ENCODE data around the gene CFAP46.
"Not testable (repeated sequence)": the region's sequence is repeated elsewhere in the genome, so short reads cannot be mapped to it uniquely, and the experiment has no call there.

CFAP46 gene

DNA sequence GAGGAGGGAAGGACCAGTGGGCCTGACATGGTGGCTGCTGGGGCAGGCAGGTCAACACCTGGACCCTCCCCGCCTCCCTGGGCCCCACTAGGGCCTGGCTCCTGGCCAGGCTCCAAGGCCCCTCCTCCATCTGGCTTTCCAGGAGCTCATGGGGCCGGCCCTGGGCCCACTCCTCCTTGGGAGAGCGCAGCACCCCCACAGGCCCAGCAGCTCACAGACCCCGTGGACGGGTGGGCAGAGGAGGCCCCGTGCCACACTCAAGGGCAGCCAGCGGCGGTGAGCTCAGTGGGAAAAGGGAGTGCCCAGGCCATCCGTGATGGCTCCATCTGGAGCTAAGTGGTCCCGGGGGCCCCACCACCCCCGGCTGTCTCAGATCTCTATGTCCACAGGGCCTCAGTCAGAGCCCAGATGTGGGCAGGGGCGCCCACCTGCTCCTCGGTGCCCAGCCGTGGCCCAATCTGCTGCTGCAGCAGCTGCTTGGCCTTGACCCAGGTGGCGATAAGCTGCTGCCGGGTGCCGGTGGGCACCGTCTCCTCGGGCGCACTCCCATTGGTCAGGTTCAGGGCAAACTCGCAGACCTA is 32.8 kb downstream of the CFAP46 start:
- H3K4me1 ChIP-seq (ENCODE audit: control insufficient read depth, insufficient read depth, low read length): peaks cover 2% of the 10 kb centered on the region
- no peaks in the 10 kb centered on the region for H3K27me3 ChIP-seq (ENCODE audit: control insufficient read depth, insufficient read depth, low read length)
- H3K9me3 ChIP-seq (ENCODE audit: control insufficient read depth, low read length): no peaks in the 10 kb centered on the region
- no peaks in the 10 kb centered on the region for H3K36me3 ChIP-seq (ENCODE audit: control insufficient read depth, insufficient read depth, low read length)
- H3K9ac ChIP-seq (ENCODE audit: low read length): no peak overlapping the region
- H3K4me3 ChIP-seq (ENCODE audit: low read length): no peak overlapping the region

DNA sequence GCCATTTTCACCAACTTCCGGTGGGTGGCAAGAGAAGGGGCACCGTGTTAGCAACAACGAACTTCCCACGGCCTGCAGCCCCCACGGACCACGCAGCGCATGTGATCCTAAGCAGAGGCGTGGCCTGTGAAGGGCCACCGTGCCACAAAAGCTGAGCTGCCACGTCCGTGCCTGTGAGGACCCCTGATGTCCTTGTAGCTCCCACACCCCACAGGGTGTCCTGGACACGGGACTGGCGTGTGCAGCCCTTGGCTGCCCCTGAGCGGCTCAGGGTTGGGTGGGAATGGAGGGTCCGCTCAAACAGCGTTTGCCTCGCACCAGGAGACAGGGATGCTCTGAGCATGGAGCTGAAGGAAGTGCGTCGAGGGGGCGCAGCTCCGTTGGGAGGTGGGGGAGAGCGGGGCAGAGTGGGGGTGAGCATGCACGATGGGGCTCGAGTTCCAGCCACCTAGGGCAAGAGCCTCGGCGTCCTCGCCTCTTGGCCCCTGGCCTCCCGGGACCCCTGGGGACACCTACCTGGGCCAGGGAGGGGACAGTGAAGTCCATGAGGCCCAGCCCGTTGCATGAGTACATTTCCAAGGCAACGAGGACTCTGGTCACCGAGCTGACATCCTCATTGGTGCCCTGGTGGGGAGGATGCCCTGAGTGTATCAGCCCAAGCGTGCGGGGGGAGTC is 33.6 kb downstream of the CFAP46 start:
- Histone ChIP-seq H3K9me3 (ENCODE audit: control insufficient read depth, low read length) (no peaks in the 10 kb centered on the region), H3K4me1 (ENCODE audit: control insufficient read depth, insufficient read depth, low read length) (peaks cover 9% of the 10 kb centered on the region), H3K36me3 (ENCODE audit: control insufficient read depth, insufficient read depth, low read length) (no peaks in the 10 kb centered on the region), H3K4me3 (ENCODE audit: low read length) (no peak overlapping the region), H3K27me3 (ENCODE audit: control insufficient read depth, insufficient read depth, low read length) (no peaks in the 10 kb centered on the region), H3K9ac (ENCODE audit: low read length) (no peak overlapping the region)

DNA sequence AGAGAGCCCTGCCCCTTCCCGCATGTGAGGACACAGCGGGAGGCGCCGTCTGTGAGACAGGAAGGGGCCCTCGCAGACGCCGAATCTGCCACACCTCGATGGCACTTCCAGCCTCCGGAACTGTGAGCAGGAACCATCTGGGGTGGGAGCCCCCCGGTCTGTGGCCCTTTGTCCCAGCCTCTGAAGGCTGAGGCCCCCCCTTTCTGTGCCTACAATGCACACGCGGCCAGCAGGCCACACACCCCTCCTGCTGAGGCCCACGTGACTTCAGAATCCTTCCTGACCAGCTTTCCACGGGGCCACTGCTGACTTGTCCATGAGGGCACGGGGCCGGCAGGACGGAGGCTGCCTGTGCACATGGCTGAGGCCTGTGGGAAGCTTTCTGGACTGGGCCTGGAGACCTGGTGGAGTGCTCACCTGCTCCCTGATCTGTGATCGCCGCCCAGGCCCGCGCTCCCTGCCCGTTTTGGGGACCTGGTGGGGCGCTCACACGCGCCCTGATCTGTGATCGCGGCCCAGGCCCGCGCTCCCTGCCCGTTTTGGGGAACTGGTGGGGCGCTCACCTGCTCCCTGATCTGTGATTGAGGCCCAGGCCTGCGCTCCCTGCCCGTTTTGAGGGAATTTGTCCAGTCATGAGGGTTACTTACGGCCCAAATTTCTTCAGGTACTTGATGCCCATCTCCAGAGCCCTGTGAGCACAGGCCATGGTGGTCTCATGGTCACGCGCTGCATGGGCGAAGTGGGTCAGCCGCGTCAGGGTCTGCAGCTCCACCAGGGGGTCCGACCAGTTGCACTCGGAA is 34.3 kb downstream of the CFAP46 start:
- Histone ChIP-seq H3K4me3 (ENCODE audit: low read length) (no peak overlapping the region), H3K9me3 (ENCODE audit: control insufficient read depth, low read length) (no peaks in the 10 kb centered on the region), H3K4me1 (ENCODE audit: control insufficient read depth, insufficient read depth, low read length) (peaks cover 14% of the 10 kb centered on the region), H3K9ac (ENCODE audit: low read length) (no peak overlapping the region), H3K27me3 (ENCODE audit: control insufficient read depth, insufficient read depth, low read length) (no peaks in the 10 kb centered on the region), H3K36me3 (ENCODE audit: control insufficient read depth, insufficient read depth, low read length) (no peaks in the 10 kb centered on the region)

DNA sequence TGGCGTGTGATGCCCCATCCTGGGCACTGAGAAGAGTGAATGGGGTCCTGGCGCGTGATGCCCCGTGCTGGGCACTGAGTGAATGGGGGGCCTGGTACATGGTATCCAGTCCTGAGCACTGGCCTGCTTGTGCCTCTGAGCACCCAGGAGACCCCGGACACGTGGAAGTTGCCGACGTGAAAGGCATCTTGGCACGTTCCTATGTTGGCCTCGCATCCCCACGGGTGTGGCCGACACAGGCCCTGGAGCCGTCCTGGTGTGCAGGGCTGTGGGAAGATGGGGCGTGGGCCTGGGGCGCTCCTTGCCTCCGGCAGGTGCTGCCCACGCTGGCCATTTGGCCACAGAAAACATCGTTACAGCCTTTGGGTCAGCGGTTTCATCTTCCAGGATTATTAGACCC is 35.5 kb downstream of the CFAP46 start:
- H3K4me3 ChIP-seq (ENCODE audit: low read length): no peak overlapping the region
- no peaks in the 10 kb centered on the region for H3K27me3 ChIP-seq (ENCODE audit: control insufficient read depth, insufficient read depth, low read length)
- H3K4me1 ChIP-seq (ENCODE audit: control insufficient read depth, insufficient read depth, low read length): peaks cover 23% of the 10 kb centered on the region
- no peak overlapping the region for H3K9ac ChIP-seq (ENCODE audit: low read length)
- no peaks in the 10 kb centered on the region for H3K9me3 ChIP-seq (ENCODE audit: control insufficient read depth, low read length)
- no peaks in the 10 kb centered on the region for H3K36me3 ChIP-seq (ENCODE audit: control insufficient read depth, insufficient read depth, low read length)

DNA sequence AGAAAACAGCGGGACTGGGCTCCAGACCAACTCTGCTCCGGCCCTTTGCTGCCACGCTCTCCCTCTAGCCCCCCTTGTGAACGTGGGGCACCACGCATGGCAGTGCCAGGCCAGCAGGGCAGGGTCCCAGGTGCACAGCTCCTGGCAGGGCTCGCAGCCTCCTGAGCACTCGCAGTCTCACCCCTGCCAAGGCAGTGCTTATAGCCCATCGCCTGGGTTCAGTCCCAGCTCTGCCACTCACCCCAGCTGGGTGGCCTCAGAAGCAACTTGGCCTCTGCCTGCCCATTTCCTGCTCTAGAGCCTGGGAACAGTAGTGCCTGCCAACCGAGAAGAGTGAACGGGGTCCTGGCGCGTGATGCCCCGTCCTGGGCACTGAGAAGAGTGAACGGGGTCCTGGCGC is 36.3 kb downstream of the CFAP46 start:
- Histone ChIP-seq H3K9me3 (ENCODE audit: control insufficient read depth, low read length) (no peaks in the 10 kb centered on the region), H3K4me3 (ENCODE audit: low read length) (no peak overlapping the region), H3K9ac (ENCODE audit: low read length) (no peak overlapping the region), H3K36me3 (ENCODE audit: control insufficient read depth, insufficient read depth, low read length) (no peaks in the 10 kb centered on the region), H3K4me1 (ENCODE audit: control insufficient read depth, insufficient read depth, low read length) (peaks cover 25% of the 10 kb centered on the region), H3K27me3 (ENCODE audit: control insufficient read depth, insufficient read depth, low read length) (no peaks in the 10 kb centered on the region)

DNA sequence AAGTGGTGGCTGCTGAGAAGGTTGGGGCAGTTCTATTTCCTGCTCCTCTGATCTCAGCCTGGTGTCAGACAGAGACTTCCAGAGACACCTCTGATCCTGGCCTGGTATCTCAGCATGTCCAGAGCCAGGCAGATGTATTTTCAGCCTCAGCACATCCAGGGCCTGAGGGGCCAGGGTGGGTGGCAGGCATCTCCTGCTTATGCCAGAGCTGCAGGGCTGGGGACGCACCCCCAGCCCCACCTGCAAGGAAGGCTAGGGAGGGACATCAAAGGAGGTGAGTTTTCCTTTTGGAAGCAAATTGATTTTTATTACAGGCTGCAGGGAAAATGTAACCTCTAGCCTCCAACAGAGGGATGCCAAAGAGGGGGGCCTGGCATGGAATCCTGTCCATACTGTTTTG is 36.7 kb downstream of the CFAP46 start:
- no peak overlapping the region for H3K9ac ChIP-seq (ENCODE audit: low read length)
- no peaks in the 10 kb centered on the region for H3K36me3 ChIP-seq (ENCODE audit: control insufficient read depth, insufficient read depth, low read length)
- H3K4me1 ChIP-seq (ENCODE audit: control insufficient read depth, insufficient read depth, low read length): peaks cover 25% of the 10 kb centered on the region
- H3K4me3 ChIP-seq (ENCODE audit: low read length): no peak overlapping the region
- H3K9me3 ChIP-seq (ENCODE audit: control insufficient read depth, low read length): no peaks in the 10 kb centered on the region
- no peaks in the 10 kb centered on the region for H3K27me3 ChIP-seq (ENCODE audit: control insufficient read depth, insufficient read depth, low read length)

DNA sequence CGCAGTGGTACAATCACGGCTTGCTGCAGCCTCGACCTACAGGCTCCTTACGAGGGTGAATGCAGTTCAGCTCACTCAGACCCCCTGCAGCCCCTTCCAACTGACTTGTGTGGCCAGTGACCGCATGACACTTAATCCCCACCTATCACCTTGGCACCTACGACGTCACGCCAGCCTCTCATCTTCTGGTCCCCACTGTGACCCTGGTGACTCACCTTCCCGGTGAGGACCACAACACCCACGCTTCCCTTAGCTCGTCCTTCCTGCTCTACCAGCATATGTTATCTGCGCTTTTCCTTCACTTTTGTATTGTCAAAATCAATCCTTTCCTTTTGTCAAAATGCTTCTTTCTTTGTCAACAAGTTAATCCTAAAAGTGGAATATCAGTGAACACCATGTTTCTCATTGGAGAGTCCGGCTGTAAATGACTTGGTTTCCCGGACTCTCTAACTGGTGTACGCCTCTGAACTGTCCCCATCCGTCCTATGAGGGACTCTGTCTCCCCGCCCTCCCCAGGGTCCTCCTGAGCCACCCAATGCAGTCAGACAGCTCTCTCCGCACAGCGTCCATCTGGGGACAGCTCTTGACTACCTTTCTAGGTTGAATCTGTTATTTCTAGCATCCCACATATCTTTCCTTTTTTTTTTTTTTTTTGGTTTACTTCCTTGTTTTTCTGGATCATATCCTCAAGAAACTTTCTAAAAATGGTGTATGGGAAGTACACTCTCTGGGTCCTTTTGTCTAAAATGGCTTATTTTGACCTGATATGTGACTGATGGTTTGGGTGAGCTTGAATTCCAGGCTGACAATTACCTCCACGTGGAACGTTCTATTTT is 37.3 kb downstream of the CFAP46 start:
- no peaks in the 10 kb centered on the region for H3K27me3 ChIP-seq (ENCODE audit: control insufficient read depth, insufficient read depth, low read length)
- H3K36me3 ChIP-seq (ENCODE audit: control insufficient read depth, insufficient read depth, low read length): no peaks in the 10 kb centered on the region
- no peaks in the 10 kb centered on the region for H3K9me3 ChIP-seq (ENCODE audit: control insufficient read depth, low read length)
- no peak overlapping the region for H3K9ac ChIP-seq (ENCODE audit: low read length)
- H3K4me1 ChIP-seq (ENCODE audit: control insufficient read depth, insufficient read depth, low read length): peaks cover 25% of the 10 kb centered on the region
- H3K4me3 ChIP-seq (ENCODE audit: low read length): no peak overlapping the region

DNA sequence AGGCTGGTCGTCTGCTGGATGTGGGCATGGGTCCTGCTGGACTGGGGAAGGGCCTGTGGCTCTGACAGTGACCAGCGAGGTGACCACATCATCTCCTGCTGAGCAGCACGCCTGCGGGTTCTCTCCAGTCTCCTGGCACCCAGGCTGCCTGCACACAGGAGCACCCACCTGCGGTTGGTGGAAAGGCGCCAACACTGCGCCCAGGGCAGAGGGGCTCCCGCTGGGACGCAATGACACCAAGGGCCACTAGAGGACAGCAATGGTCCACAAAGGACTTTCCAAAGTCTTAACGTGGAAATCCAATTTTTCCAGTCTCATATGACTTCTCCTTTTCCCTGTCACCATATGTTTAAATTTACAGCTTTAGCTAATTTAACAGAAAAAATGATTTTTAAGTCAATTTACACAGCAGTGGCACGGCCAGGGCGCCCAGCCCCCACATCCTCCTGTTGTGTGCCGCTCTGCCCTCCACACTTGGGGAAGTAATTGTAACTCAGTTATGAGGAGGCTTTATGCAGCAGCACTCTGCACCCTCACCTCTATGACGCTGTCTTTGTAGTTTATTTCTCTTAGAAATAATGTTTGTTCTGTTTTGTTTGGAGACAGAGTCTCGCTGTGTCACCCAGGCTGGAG is 38.1 kb downstream of the CFAP46 start:
- Histone ChIP-seq H3K4me1 (ENCODE audit: control insufficient read depth, insufficient read depth, low read length) (peaks cover 25% of the 10 kb centered on the region), H3K9me3 (ENCODE audit: control insufficient read depth, low read length) (no peaks in the 10 kb centered on the region), H3K36me3 (ENCODE audit: control insufficient read depth, insufficient read depth, low read length) (no peaks in the 10 kb centered on the region), H3K27me3 (ENCODE audit: control insufficient read depth, insufficient read depth, low read length) (no peaks in the 10 kb centered on the region), H3K9ac (ENCODE audit: low read length) (no peak overlapping the region), H3K4me3 (ENCODE audit: low read length) (no peak overlapping the region)

DNA sequence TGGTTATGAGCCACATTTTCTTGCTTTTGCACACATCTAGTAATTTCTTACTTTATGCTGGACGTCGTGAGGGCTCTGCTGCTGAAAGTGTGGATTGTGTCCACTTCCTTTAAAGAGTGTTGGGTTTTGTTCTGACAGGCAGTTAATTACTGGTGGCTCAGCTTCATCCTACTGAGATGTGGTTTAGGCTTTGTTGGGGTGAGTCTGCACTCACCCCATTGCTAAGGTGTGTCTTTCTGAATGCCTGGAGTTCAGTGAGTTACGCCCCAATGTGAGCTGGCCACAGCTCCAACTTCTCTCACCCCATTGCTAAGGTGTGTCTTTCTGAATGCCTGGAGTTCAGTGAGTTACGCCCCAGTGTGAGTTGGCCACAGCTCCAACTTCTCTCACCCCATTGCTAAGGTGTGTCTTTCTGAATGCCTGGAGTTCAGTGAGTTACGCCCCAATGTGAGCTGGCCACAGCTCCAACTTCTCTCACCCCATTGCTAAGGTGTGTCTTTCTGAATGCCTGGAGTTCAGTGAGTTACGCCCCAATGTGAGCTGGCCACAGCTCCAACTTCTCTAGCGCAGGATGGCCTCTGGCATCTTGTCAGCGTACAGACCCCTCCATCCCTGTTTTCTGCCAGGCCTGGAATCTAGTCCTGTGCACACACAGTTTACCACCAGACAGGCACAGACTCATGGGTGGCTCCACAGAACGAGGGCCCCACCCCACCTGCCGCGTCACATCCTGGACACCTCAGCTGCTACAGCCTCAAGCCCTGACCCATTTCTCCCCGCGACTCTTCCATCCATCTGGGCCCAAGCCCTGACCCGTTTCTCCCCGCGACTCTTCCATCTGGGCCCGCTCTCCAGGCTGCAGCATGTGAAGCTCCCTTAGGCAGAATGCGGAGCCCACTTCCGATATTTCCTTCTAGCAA is 39.5 kb downstream of the CFAP46 start:
- H3K27me3 ChIP-seq (ENCODE audit: control insufficient read depth, insufficient read depth, low read length); H3K9me3 ChIP-seq (ENCODE audit: control insufficient read depth, low read length); H3K4me3 ChIP-seq (ENCODE audit: low read length); H3K36me3 ChIP-seq (ENCODE audit: control insufficient read depth, insufficient read depth, low read length): not testable (repeated sequence)
- Histone ChIP-seq H3K4me1 (ENCODE audit: control insufficient read depth, insufficient read depth, low read length) (peaks cover 25% of the 10 kb centered on the region), H3K9ac (ENCODE audit: low read length) (peak overlapping the region; percentile 46)

DNA sequence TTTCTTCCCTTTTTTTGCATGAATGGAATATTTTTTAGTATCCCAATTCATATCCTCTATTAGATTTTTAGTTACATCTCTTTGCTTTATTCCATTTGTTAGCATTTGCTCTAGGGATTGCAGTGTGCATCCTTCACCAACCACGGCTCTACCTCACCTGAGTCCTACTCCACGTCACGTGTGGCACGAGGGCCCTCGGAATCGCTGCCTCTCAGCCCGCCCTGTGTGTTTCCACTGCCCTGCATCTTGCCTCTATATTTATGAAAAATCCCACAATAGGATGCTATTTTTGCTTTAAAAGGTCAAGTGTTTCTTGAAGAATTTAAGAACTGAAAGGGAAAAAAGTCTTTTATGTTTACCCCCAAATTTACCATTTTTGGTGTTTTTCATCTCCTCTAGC is 41.0 kb downstream of the CFAP46 start:
- Histone ChIP-seq H3K36me3 (ENCODE audit: control insufficient read depth, insufficient read depth, low read length) (no peaks in the 10 kb centered on the region), H3K9me3 (ENCODE audit: control insufficient read depth, low read length) (no peaks in the 10 kb centered on the region), H3K4me1 (ENCODE audit: control insufficient read depth, insufficient read depth, low read length) (peaks cover 25% of the 10 kb centered on the region), H3K9ac (ENCODE audit: low read length) (no peak overlapping the region), H3K27me3 (ENCODE audit: control insufficient read depth, insufficient read depth, low read length) (no peaks in the 10 kb centered on the region), H3K4me3 (ENCODE audit: low read length) (no peak overlapping the region)
